Suprapubic skin (tissue), 3 donors: ENCODE results near the gene CD37.
"Not testable (repeated sequence)": the region's sequence is repeated elsewhere in the genome, so short reads cannot be mapped to it uniquely, and the experiment has no call there.

Source experiments
- POLR2A ChIP-seq, 2 donors: fragments of 450-650 bp; IDR thresholded peaks; one replicate each; pipeline ENCODE4 v1.6.1; 2017; ENCODE audit warnings: antibody characterized with exemption in 2 of 2, mild to moderate bottlenecking in 2 of 2, moderate library complexity in 2 of 2
- TF ChIP-seq, protein P1 (sequence below), 2 donors: fragments of 200-600 bp in 1 of 2; fragments of 450-650 bp in 1 of 2; sonication (generic) in 1 of 2; IDR thresholded peaks; one replicate each; pipeline ENCODE4 v1.5.1; 2016 to 2019; ENCODE audit warnings: antibody characterized with exemption in 2 of 2, mild to moderate bottlenecking in 1 of 2, moderate library complexity in 1 of 2

DNA sequence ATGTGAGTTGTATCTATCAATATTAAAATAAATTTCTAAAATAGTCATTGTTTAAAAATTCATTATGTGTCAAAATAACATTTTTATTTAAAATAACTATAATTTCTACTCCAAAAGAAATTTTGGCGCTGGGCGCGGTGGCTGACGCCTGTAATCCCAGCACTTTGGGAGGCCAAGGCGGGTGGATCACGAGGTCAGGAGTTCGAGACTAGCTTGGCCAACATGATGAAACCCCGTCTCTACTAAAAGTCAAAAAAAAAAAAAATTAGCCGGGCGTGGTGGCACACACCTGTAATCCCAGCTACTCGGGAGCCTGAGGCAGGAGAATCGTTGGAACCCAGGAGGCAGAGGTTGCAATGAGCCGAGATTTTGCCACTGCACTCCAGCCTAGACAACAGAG, 9.4 kb upstream of the CD37 start:
- TF ChIP-seq, protein P1, sequence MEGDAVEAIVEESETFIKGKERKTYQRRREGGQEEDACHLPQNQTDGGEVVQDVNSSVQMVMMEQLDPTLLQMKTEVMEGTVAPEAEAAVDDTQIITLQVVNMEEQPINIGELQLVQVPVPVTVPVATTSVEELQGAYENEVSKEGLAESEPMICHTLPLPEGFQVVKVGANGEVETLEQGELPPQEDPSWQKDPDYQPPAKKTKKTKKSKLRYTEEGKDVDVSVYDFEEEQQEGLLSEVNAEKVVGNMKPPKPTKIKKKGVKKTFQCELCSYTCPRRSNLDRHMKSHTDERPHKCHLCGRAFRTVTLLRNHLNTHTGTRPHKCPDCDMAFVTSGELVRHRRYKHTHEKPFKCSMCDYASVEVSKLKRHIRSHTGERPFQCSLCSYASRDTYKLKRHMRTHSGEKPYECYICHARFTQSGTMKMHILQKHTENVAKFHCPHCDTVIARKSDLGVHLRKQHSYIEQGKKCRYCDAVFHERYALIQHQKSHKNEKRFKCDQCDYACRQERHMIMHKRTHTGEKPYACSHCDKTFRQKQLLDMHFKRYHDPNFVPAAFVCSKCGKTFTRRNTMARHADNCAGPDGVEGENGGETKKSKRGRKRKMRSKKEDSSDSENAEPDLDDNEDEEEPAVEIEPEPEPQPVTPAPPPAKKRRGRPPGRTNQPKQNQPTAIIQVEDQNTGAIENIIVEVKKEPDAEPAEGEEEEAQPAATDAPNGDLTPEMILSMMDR (IDR thresholded peaks at IDR 0.05): not testable (repeated sequence)
- TF ChIP-seq POLR2A (IDR thresholded peaks at IDR 0.05): not testable (repeated sequence)
